ENCODE measurements around the gene CLCN4.

CLCN4 gene

DNA sequence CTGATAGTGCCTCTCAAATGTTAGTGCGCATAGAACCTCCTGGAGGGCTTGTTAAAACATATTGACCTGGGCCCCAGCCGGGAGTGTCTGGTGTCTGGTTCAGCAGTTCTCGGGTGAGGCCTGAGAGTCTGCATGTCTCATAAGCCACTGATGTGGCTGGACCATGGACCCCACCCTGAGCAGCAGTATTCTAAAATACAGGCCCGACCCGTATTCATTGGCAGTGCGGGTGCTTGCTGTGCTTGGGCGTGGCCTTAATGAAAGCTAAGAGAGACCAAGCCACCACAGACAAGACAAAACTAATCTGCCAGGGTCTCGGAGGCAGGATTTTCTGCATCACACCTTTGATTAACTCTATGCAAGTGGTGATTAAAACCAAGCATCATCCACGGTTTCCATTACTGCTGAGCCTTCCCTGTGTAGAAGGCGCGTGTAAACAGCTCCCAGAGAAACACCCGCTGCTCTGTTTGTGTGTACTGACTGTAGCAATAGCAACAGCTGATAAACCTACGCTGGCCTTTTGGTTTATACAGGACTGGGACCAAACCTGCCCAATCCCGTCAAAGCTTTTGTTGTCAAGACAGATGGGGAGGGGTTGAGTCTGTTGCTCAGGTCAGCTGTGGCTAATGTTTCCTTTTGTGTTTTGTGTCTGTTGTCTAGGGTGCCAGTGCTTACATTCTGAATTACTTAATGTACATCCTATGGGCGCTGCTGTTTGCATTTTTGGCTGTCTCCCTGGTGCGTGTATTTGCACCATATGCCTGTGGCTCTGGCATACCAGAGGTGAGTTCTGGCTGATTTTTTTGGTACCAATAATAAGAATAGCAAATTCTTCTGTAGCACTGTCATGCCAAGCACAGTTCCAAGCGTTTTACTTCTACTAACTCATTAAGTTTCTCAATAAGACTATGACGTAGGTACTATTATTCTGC, 40.8 kb downstream of the CLCN4 start:
- no peak for DNase-seq (ENCODE audit: low read depth)

DNA sequence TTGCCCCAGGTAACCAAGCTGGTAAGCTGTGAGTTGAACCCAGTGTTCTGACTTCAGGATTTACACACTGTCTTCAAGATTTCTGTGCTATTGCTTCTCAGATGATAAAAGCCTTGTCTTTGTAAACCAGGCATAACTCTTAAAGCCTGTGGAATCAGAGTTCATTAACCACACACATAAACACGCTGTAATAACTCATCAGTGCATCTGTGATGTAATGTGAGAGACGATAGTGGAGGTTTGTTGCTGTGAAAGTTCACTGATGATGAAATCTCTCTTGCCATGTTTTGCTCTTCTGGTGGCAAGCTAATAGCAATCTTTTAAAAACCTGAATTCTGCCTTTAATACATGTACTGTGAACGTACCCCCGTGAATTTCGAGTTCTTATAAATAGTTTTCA, 41.5 kb downstream of the CLCN4 start:
- DNase-seq (ENCODE audit: low read depth), result no peak

DNA sequence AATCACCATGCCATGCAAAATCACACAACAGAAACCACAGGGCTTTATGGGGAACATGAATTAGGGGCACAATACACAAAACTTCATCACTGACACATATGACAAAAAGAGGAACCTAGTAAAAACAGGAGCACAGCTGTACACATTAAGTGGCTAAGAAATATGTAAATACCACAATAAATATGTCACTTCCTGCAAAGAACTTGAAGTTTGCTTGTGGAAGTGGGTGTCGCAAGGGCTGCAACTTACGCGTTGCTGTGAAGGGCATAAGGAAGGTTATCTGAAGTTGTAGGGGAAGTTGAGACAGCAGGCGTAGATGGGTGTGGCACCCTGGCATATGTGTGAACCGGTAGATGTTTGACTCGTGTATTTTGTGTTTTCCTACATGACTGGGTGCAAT, 42.4 kb downstream of the CLCN4 start:
- DNase-seq (ENCODE audit: low read depth), result no peak

DNA sequence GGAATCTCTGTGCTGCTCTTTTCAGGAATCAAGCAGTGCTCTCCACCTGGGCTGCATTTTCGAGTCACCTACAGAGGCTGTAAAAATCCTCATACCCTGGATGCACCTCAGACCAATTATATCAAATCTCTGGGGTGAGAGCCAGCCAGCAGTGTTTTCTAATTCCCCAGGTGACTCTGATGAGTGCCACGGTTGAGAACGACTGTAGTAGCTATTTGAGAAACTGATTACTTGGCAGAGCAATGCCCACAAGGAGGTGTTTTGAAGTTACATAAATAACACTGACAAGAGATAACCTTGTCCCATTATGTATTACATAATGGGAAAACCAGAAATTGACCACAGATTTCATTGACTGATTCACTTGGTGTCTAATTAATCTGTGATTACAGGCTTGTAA, 46.8 kb downstream of the CLCN4 start:
- no peak for DNase-seq (ENCODE audit: low read depth)

DNA sequence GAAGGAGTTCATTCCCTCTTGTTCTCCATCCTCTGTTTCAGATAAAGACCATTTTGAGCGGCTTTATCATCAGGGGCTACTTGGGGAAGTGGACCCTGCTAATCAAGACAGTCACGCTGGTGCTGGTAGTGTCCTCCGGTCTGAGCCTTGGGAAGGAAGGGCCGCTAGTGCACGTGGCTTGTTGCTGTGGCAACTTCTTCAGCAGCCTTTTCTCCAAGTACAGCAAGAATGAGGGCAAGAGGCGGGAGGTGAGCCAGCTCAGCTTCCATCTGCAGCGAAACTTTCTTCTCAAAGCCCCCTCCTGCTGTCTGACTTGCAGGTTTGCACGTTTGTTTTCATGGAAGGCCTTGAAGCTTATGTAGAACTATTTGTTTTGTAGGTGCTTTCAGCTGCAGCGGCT, 49.5 kb downstream of the CLCN4 start:
- DNase-seq (ENCODE audit: low read depth), result no peak

DNA sequence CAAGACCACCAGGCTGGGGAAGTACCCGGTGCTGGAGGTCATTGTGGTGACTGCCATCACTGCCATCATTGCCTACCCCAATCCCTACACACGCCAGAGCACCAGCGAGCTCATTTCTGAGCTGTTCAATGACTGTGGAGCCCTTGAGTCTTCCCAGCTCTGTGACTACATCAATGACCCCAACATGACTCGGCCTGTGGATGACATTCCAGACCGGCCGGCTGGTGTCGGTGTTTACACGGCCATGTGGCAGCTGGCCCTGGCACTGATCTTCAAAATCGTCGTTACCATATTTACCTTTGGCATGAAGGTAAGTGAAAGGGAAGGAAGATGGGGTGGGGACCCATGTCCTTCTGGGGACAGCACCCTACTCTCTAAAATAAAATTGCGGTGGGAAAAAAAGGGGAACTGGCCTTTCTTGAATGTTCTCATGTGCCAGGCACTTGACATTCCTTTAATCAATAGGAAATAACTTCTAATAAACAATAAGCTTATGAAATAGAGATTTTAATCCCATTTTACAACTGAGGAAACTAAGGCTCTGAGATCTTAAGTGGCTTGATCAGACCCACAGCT, 51.6 kb downstream of the CLCN4 start:
- no peak for DNase-seq (ENCODE audit: low read depth)

DNA sequence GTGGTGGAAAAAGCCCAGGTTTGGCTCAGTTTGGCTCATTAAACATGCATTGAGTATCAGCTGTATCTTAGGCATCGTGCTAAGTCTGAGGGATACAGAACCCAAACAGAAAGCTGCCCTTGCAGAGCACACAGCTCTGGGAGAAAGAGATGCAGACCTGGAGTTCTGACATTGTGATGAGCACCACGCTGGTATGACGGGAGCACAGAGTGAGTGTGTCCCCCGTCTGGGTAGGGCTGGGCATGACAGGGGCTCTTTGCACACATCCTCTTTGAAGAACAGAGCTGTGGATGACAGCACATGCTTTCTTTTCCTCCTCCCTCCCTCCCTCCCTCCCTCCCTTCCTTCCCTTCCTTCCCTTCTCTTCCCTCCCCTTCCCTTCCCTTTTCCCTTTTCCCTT, 52.2 kb downstream of the CLCN4 start:
- no peak for DNase-seq (ENCODE audit: low read depth)

DNA sequence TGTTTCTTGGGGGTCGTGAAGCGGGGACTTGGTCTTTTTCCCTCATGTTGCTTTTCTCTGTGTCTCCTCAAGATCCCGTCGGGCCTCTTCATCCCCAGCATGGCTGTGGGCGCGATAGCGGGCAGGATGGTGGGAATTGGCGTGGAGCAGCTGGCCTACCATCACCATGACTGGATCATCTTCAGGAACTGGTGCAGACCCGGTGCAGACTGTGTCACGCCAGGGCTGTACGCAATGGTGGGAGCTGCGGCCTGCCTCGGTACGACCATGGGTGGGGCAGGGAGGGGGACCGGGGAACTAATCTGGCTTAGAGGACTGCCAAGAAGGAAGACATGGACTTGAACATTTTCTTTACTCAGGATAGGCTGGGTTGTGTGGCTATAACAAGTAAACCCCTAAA, 55.6 kb downstream of the CLCN4 start:
- DNase-seq (ENCODE audit: low read depth), result no peak

DNA sequence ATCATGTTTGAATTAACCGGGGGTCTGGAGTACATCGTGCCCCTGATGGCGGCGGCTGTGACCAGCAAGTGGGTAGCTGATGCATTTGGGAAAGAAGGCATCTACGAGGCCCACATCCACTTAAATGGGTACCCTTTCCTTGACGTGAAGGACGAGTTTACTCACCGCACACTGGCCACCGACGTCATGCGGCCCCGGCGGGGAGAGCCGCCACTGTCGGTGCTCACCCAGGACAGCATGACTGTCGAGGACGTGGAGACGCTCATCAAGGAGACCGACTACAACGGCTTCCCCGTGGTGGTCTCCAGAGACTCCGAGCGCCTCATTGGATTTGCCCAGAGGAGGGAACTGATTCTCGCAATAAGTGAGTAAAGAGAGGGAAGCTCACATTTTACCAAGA, 56.9 kb downstream of the CLCN4 start:
- no peak for DNase-seq (ENCODE audit: low read depth)

DNA sequence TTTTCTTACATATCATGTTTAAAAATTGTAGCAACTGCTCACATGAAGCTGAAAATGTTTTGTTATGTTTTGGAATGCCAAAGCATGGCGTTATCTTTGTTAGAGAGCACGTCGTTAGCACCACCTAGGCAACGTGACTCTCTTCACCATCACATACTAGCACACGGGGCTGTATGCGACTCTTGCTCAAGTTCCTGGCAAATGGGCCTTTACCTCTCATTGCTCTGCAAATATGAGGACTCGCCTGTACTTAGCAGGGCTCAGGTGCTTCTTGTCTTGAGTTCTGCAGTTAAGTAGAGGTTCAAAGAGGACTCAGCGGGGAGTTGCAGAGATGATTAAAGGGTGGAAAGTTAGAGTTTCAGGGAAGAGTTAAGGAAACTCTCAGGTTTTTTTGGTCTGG, 59.4 kb downstream of the CLCN4 start:
- no peak for DNase-seq (ENCODE audit: low read depth)

DNA sequence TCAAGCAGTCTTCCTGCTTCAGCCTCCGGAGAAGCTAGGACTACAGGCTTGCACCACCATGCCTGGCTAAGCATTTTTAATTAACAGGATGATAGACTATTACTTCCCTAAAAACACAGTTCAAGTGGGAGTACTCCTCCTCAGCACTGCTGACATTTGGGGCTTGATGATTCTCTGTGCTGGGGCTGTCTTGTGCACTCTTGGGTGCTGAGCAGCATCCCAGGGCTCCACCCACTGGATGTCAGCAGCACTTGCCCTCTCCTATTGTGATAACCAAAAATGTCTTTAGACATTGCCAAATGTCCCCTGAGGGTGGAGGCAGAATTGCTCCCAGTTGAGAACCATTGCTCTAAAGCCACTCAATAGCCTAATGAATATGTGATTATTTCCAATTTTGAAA, 60.4 kb downstream of the CLCN4 start:
- DNase-seq (ENCODE audit: low read depth), result no peak

DNA sequence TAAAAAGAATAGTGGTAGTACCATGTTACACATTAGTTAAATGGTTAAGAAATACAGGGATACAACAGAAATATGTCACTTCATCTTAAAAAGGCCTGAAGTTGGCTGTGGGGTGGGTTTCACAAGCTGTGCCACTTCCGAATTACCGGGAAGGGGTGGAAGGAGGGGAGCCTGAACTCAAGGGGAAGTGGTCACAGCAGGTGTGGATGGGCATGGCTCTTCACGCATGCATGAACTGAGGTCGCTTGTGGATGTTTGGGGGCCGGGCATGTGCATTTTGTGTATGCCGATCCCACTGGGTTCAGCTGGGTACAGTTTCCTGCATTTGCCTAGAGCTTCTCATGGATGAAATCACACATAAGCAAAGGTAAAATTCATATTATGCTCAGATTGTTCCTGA, 64.9 kb downstream of the CLCN4 start:
- no peak for DNase-seq (ENCODE audit: low read depth)

DNA sequence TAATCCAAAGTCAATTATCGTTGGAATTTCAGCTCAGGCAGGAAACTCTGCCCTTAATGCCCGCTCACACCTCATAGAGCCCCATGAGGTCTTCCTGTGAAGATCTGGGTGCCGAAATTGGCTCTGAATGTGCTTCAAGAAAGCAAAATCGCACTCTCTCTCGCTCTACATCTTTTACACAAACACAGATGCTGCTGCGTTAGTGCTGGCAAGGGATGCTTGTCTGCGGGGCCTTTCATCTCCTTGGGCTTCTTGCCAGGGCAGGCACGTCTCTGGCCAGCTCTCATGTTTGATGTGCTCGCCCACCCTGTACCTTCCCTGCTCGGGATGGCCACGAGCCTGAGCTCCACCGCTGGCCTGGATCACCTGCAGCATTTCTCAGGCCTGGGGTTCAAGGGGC, 66.5 kb downstream of the CLCN4 start:
- no peak for DNase-seq (ENCODE audit: low read depth)

DNA sequence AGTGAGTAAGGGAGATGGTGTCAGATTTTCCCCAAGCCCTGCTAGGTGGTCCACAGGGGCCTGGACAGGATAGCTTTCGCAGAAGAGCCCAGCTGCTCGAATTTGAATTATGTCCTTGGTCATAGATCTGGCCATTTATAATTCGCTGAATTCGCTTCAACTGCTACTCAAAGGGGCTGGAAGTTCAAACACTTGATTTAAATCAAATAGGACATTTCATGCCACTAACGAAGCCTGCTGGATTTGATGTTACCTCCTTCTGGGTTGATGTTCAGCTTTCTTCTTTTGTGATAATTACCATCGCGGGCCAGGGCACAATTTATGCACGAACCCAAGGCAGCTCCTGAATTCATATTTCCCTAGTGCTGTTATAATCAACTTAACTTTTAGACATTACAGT, 67.0 kb downstream of the CLCN4 start:
- DNase-seq (ENCODE audit: low read depth), result no peak

DNA sequence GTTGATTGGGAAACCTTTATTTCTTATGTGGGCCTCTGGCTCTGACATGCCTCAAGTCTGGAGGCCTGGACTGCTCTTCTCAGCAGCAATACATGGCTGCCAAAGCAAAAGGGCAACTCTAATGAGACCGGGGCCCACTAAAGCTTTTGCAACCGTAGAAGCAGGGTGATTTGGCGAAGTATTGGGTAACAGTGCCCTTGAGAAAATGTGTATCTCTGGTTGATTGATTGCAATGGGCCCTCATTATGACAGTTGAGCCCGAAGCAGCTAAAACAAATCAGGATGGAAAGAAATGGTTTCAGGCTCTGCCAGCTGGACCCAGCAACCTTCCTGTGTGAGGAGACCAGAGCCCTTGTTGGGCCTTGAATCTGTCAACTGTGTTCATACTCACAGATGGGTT, 73.4 kb downstream of the CLCN4 start:
- no peak for DNase-seq (ENCODE audit: low read depth)

DNA sequence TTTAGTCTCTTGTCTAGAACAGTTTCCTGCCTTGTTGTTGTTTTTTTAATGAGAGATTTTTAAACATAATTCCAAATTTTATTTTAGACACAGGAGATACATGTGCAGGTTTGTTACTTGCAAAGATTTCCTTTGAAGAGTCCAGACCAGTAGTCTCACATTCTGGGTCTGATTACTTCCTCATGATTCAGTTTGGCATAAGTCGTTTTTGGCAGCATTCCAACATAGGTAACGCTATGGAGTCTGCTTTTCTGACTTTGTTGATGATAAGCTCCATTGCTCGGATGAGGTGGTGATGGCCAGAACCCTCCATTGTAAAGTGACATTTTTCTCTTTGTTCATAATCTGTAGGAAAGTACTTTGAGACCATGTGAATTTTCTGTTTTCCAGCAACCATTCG, 74.7 kb downstream of the CLCN4 start:
- DNase-seq (ENCODE audit: low read depth), result no peak

DNA sequence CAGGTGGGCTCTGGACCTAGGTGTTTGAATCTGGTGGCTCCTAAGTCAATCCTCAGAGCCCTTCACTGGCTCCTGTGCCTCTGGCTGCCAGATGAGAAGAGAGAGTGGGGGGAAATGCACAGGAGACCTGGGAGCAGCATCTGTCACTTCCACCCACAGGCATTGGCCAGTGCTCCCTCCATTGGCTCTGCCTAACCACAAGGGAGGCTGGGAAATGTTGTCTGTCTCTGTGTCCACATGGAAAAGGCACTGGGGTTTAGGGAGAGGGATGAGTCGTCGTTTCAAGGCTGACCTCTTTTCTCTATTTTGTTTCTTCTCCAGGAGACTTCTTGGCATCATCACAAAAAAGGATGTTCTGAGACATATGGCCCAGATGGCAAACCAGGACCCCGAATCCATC, 76.4 kb downstream of the CLCN4 start:
- DNase-seq (ENCODE audit: low read depth), result no peak

DNA sequence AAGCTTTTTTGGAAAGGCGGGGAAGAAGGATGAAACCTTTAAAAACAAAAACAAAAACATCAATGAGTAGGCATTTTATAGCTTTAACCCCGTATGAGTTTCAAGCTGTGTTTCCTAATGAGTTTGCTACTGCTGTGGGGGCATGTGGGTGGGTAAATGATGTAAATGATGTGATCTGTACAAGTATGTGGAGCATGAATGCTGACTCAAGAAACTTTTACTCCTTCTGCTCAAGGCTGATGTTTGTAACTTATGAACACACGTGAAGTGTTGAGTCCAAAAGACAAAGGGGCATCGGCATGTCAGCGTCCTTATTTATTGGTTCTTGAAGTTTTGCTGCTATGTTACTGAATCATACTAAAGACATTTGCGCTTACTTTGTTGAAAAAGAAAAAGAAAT, 76.9 kb downstream of the CLCN4 start:
- no peak for DNase-seq (ENCODE audit: low read depth)

DNA sequence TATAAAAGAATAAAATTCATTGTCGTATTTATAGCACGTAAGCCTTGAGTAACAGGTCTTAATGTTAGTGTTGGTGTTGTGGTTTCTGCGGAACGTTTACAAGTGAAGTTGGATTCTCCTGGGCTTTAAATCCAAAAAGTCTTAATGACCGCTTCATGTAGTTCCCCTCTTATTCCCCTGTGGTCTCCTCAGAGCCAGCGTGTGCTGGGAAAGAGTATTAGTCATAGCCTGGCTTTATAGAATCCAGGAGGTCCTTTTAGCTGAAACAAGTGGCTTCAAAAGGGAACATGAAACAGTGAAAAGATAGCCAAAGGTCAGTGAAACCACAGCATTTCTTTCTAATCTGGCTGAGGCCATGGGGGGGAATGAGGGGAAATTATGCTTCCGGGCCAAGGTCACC, 79.1 kb downstream of the CLCN4 start:
- no peak for DNase-seq (ENCODE audit: low read depth)

DNA sequence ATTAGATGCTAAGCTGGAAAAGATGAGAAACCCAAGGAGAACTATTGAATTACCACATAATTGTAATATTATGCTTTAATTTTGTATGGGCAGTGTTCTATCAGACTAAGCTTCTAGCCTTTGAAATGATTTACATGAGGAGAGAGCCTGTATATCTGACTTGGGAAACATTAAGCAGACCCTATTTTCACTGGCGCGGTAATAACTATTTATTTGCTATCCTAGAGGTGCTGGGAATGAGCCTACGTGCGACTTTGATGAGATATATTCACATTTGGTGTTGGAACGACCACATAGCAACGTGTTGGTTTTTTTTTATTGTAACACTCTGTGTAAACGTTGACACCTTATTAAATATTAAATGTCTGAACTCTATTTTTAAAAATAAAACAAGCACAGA, 80.5 kb downstream of the CLCN4 start:
- no peak for DNase-seq (ENCODE audit: low read depth)

DNA sequence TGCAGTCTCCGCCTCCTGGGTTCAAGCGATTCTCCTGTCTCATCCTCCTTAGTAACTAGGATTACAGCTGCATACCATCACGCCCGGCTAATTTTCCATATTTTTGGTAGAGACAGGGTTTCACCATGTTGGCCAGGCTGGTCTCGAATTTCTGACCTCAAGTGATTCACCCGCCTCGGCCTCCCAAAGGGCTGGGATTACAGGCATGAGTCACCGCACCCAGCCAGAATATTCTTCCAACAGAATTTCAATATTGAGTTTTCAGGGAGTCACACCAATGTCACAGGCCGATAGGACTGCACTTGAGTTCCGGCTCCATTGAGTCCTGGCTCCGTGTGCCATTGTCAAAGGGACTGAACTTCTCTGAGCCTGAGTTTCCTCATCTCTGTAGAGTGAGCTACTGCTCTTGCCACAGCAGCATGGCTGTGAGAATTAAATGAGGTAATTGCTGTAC, 82.9 kb downstream of the CLCN4 start:
- DNase-seq (ENCODE audit: low read depth), result no peak

DNA sequence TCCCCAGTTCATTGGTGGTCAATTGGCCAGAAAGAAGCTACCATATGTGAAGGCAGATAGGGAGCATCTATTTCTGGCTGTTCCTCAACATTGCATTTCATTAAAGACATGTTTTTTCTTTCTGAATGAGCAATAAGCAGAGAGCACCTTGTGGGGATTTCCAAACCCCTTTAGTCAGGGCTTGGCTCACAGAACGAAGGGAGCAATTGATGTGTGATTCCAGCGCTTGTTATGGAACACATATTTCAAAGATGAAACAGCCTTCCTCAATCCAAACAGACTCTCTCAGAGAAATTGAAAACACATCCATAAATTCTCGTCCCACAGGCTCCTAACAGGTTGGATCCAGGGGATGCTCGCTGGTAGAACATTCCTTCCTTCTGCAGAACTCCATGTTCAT, 84.1 kb downstream of the CLCN4 start:
- DNase-seq (ENCODE audit: low read depth), result no peak

DNA sequence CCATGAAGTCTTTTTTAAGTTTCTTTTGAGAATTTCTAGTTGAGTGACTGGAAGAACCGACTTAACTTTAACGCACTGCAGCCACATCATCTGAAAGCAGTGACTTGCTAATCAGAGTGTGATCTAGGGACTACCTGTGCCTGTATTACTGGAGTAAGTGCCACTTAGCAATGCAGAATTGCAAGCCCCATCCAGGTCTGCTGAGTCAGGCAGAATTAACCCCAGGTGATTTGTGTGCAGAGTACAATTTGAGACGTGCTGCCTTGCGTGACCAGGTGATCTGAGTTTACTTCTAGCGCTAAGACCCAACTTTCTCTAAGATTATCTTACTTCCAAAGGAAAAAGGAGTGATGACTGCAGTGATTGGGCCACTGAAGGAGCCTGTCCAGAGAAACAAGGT, 85.3 kb downstream of the CLCN4 start:
- DNase-seq (ENCODE audit: low read depth), result no peak

DNA sequence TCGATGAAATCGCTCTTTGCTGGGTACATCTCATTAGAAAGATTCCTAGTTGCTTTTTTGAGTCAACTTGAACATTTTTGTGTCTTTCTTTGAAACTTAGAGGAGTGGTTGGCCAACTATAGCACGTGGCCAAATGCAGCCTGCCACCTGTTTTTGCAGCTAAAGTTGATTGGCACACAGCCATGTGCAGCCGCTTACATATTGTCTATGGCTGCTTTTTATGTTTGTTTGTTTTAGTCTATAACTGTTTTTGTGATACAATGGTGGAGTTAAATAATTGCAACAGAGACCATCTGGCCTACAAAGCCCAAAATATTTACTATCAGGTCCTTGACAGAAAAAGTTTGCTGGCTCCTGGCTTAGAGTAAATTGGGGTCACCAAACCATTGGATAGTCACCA, 86.3 kb downstream of the CLCN4 start:
- no peak for DNase-seq (ENCODE audit: low read depth)

Measured in stimulated activated CD8-positive, alpha-beta memory T cell treated with anti-CD3 and anti-CD28 coated beads, Interleukin-12 subunit alpha, Interleukin-12 subunit beta, amount 100 ng/mL, for 4 hours (primary cell).